H1 (cell line): ENCODE results near the gene AGPAT4. TPM values are rescaled to one million over a fixed set of nuclear protein-coding genes. Genes with fewer than 3 reads are reported as not detected.

ENCODE experiments used
- polyA plus RNA-seq, 7 experiments: library from polyadenylated mRNA; depleted of rRNA in 3 of 7; stranded (reverse) in 5 of 7; unstranded in 2 of 7; fragments of >200 nt in 5 of 7; fragments of 200-250 nt in 2 of 7; gene quantifications; 1 replicate in 5 of 7; 2 replicates in 1 of 7; 4 replicates in 1 of 7; pipeline versions ENCODE4 v1.2.1 to v1.2.3, GENCODE V29; 2011 to 2013; ENCODE audit warnings: missing spikeins in 2 of 7, mixed read lengths in 2 of 7
- total RNA-seq: library from RNA; stranded (reverse); fragmentation: NEBNext Ultra II Directional; extraction: Animal tissue kit (Norgen Biotek cat#: 25700); gene quantifications from 2 replicates; pipeline ENCODE4 v1.2.1, GENCODE V29; 2021
- TF ChIP-seq, protein P1 (sequence below): IDR thresholded peaks from 2 replicates; pipeline ENCODE4 v1.6.1; 2012; ENCODE audit warnings: low read length, inconsistent platforms

AGPAT4 gene
- total and polyA plus RNA-seq, 2 of the 8 experiments (the other 6 are each of a cell fraction or from before 2014, with no cell fraction given): 13.5 to 23.8 TPM

DNA sequence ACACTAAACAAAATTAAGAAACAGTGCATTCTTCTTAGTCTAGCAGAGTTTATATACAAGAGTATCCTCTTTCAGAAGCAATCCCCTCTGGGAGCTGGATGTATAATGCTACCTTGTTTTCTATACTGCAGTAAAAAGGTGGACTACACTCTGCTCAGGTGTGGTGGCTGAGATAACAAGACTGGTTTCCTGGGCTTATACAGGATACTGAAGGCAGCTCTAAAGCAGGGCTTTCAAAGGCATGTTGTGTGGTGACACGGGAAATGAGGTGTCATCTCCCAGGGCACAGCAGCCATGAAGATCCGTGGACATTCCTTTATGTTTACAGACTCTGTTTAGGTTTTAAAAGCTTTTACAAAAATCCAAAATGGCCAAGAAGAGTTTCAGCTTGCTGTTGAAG is 145.6 kb downstream of the AGPAT4 start (continued):
- TF ChIP-seq, protein P1, sequence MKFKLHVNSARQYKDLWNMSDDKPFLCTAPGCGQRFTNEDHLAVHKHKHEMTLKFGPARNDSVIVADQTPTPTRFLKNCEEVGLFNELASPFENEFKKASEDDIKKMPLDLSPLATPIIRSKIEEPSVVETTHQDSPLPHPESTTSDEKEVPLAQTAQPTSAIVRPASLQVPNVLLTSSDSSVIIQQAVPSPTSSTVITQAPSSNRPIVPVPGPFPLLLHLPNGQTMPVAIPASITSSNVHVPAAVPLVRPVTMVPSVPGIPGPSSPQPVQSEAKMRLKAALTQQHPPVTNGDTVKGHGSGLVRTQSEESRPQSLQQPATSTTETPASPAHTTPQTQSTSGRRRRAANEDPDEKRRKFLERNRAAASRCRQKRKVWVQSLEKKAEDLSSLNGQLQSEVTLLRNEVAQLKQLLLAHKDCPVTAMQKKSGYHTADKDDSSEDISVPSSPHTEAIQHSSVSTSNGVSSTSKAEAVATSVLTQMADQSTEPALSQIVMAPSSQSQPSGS: no peak
- TF ChIP-seq, all 59 proteins: peak for 0
